Lower leg skin (tissue), 4 donors: ENCODE data around the gene SEC61B. TPM values are rescaled to one million over a fixed set of nuclear protein-coding genes. Genes with fewer than 3 reads are reported as not detected.
"Not testable (repeated sequence)": the region's sequence is repeated elsewhere in the genome, so short reads cannot be mapped to it uniquely, and the experiment has no call there.

Experiments
- DNase-seq, 2 donors: peaks; one replicate each; pipeline ENCODE4 v3.0.0-alpha.2; 2019; ENCODE audit warnings: low spot score in 2 of 2
- H3K4me3 ChIP-seq: fragments of 200-600 bp; sonication (generic); 2 replicates; pipeline ENCODE4 v1.5.1; 2017; ENCODE audit warnings: mild to moderate bottlenecking, low read depth; ENCODE audit not compliant: poor library complexity, severe bottlenecking
- POLR2A ChIP-seq, 2 donors: fragments of 450-650 bp; IDR thresholded peaks; one replicate each; pipeline ENCODE4 v1.6.1; 2016 to 2017; ENCODE audit warnings: antibody characterized with exemption in 2 of 2, mild to moderate bottlenecking in 1 of 2, moderate library complexity in 1 of 2
- WGBS, 2 donors: methylation state at CpG; one replicate each; pipeline ENCODE4 v1.1.5; 2018; 5-methylcytosine and 5-hydroxymethylcytosine counted together
- intact Hi-C: fragments of 100-400 bp; cut with DNase I; formaldehyde crosslinking; loops from one replicate; pipeline ENCODE4 v1.15.0; 2023; ENCODE audit warnings: low total_unique reads
- total RNA-seq, 4 donors: library from RNA; depleted of rRNA; stranded (reverse); fragments of >200 nt; gene quantifications; one replicate each; pipeline ENCODE4 v1.1.0, GENCODE V29; 2016
- TF ChIP-seq, protein P1 (sequence below), 3 donors: fragments of 450-650 bp; IDR thresholded peaks; one replicate each; pipeline ENCODE4 v1.5.1; 2016; ENCODE audit warnings: antibody characterized with exemption in 3 of 3, mild to moderate bottlenecking in 3 of 3, moderate library complexity in 2 of 3

The SEC61B gene
- total RNA-seq, 4 donors from 2014 or later: 58.6 to 82.0 (median 75.4) TPM

DNA sequence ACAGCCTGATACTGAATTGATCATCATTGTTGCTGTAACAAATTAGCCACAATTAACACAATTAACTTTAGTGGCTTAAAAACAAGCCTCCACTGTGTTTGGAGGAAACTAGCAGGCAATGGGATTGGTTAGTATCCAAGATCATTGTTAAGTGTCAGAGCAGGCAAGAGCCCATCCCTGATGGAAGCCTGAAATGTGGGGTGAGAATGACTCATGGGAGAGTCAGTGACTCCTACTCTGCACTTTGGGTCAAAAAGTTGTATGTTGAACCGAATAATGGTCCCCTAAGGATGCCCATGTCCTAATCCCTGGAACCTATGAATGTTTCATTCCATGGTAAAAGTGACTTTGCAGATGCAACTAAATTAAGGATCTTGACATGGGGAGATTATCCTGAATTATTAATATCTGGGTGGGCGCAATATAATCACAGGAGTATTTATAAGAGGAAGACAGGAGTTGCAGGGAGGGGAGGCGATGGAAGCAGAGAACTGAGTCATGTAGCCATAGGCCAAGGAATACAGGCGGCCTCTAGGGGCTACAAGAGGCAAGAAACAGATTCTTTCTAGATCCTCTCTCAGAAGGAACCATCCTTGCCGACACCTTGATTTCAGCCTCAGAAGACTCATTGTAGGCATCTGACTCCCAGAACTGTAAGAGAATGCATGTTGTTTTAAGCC, 29.2 kb upstream of the SEC61B start:
- no peak overlapping the region for H3K4me3 ChIP-seq
- peak in 1 of 2 donors; percentile 6 for DNase-seq
- intact Hi-C loops: no loop called here
- 61 to 71% methylated on average over 5 of the region's 5 CpGs for WGBS, 2 donors
- TF ChIP-seq POLR2A (IDR thresholded peaks at IDR 0.05): no peak
- TF ChIP-seq, protein P1, sequence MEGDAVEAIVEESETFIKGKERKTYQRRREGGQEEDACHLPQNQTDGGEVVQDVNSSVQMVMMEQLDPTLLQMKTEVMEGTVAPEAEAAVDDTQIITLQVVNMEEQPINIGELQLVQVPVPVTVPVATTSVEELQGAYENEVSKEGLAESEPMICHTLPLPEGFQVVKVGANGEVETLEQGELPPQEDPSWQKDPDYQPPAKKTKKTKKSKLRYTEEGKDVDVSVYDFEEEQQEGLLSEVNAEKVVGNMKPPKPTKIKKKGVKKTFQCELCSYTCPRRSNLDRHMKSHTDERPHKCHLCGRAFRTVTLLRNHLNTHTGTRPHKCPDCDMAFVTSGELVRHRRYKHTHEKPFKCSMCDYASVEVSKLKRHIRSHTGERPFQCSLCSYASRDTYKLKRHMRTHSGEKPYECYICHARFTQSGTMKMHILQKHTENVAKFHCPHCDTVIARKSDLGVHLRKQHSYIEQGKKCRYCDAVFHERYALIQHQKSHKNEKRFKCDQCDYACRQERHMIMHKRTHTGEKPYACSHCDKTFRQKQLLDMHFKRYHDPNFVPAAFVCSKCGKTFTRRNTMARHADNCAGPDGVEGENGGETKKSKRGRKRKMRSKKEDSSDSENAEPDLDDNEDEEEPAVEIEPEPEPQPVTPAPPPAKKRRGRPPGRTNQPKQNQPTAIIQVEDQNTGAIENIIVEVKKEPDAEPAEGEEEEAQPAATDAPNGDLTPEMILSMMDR (IDR thresholded peaks at IDR 0.05): no peak

DNA sequence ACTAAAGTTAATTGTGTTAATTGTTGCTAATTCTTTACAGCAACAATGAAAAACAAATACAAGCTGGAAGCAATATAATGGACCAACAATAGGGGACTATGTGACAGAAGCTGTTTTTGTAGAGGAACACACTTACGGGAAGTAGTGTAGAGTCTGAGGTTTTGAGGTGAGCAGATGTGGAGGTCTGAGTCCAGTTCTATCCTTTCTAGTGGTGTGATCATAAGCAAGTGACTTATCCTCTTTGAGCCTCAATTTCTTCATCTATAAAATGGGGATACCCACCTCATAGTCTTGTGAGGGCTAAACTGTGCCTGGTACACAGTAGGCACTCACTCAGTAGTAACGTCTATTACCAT, 28.6 kb upstream of the SEC61B start:
- 69 to 71% methylated on average over 2 of the region's 2 CpGs for WGBS, 2 donors
- DNase-seq: no peak
- intact Hi-C loops: no loop called here
- no peak overlapping the region for H3K4me3 ChIP-seq
- no peak for TF ChIP-seq POLR2A (IDR thresholded peaks at IDR 0.05)
- TF ChIP-seq, protein P1 (IDR thresholded peaks at IDR 0.05): no peak

GRCh38 chr9:99196484-99196883, 25.6 kb upstream of the SEC61B start:
- intact Hi-C loops, H3K4me3 ChIP-seq, DNase-seq: not testable (repeated sequence)
- WGBS, 2 donors: 75 to 77% methylated on average over 5 of the region's 5 CpGs

DNA sequence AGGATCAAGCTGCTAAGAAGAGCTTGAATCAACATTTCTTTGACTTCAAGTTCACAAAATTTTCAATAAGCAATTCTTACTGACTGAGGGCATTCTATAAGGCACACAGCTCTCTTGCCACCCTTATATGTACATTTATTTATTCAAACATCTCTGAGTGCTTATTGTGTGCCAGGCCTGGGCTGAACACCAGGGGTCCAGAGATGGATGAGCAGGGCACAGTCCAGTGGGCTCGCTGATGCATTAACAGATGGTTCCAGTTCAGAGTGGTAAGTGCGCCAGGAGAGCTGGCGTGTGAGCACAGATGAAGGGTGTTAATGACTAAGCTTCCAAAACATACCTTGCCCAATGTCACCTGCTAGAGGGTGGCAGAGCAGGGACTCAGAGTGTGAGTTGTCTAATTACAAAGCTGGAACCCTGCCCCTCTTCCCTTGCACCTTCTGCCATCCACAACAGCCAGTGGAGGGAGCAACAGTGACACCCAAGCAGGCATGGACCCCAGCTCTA, 24.9 kb upstream of the SEC61B start:
- WGBS, 2 donors: 91 to 94% methylated on average over 3 of the region's 3 CpGs
- TF ChIP-seq, protein P1 (IDR thresholded peaks at IDR 0.05): no peak
- TF ChIP-seq POLR2A (IDR thresholded peaks at IDR 0.05): no peak
- no peak overlapping the region for H3K4me3 ChIP-seq
- DNase-seq: peak in 1 of 2 donors; percentile 49
- intact Hi-C loops: no loop called here

DNA sequence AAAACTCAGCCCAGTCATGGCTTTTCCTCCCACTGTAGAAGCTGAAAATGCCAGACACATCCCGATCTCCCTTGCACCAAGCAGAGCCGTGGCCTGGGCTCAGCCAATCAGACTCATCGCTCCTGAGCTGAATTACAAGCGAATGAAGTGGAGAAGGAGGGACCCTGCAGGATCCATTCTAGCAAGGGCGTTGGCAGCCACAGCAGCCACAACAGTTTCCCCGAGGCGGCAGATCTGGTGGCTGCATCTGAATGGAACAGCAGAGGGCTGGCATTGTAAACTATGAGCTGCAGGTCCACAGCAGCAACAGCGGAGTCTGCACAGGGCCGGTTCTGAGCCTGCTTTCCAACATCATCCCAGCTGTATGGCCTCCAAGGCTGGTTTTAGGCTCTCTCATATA, 24.1 kb upstream of the SEC61B start:
- DNase-seq: peak in 1 of 2 donors; percentile 32
- WGBS, 2 donors: 58 to 64% methylated on average over 9 of the region's 9 CpGs
- no peak overlapping the region for H3K4me3 ChIP-seq
- TF ChIP-seq, protein P1 (IDR thresholded peaks at IDR 0.05): no peak
- TF ChIP-seq POLR2A (IDR thresholded peaks at IDR 0.05): no peak
- intact Hi-C loops: no loop called here

- no peak overlapping the region for H3K4me3 ChIP-seq
- TF ChIP-seq, protein P1 (IDR thresholded peaks at IDR 0.05): no peak
- TF ChIP-seq POLR2A (IDR thresholded peaks at IDR 0.05): no peak
- WGBS, 2 donors: 90 to 92% methylated on average over 8 of the region's 8 CpGs
- intact Hi-C loops: no loop called here
- no peak for DNase-seq
These were observed 22.0 kb upstream of the SEC61B start for GRCh38 chr9:99199938-99200539.
